ENCODE measurements around the gene LIMS2. TPM values are rescaled to one million over a fixed set of nuclear protein-coding genes. Genes with fewer than 3 reads are reported as not detected.

The LIMS2 gene
- total RNA-seq, 1 donor from 2014 or later = 44.2 TPM

GRCh38 chr2:127622561-127623387, 52.6 kb downstream of the LIMS2 start:
- no peak for TF ChIP-seq POLR2A (IDR thresholded peaks at IDR 0.05)
- TF ChIP-seq, protein P1, sequence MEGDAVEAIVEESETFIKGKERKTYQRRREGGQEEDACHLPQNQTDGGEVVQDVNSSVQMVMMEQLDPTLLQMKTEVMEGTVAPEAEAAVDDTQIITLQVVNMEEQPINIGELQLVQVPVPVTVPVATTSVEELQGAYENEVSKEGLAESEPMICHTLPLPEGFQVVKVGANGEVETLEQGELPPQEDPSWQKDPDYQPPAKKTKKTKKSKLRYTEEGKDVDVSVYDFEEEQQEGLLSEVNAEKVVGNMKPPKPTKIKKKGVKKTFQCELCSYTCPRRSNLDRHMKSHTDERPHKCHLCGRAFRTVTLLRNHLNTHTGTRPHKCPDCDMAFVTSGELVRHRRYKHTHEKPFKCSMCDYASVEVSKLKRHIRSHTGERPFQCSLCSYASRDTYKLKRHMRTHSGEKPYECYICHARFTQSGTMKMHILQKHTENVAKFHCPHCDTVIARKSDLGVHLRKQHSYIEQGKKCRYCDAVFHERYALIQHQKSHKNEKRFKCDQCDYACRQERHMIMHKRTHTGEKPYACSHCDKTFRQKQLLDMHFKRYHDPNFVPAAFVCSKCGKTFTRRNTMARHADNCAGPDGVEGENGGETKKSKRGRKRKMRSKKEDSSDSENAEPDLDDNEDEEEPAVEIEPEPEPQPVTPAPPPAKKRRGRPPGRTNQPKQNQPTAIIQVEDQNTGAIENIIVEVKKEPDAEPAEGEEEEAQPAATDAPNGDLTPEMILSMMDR (IDR thresholded peaks at IDR 0.05) = no peak
- no peak for TF ChIP-seq POLR2AphosphoS5 (IDR thresholded peaks at IDR 0.05; ENCODE audit: insufficient read depth in 1 of 2, low read depth in 1 of 2)
- H3K4me3 ChIP-seq = no peak overlapping the region
- no peaks in the 10 kb centered on the region for H3K36me3 ChIP-seq
- intact Hi-C loops (cut with DNase I) = no loop called here
- no peaks in the 10 kb centered on the region for H3K27me3 ChIP-seq
- DNase-seq (ENCODE audit: extremely low spot score in 2 of 2) = no peak
- no peaks in the 10 kb centered on the region for H3K4me1 ChIP-seq
- no peak overlapping the region for H3K27ac ChIP-seq
- H3K9me3 ChIP-seq = no peaks in the 10 kb centered on the region

DNA sequence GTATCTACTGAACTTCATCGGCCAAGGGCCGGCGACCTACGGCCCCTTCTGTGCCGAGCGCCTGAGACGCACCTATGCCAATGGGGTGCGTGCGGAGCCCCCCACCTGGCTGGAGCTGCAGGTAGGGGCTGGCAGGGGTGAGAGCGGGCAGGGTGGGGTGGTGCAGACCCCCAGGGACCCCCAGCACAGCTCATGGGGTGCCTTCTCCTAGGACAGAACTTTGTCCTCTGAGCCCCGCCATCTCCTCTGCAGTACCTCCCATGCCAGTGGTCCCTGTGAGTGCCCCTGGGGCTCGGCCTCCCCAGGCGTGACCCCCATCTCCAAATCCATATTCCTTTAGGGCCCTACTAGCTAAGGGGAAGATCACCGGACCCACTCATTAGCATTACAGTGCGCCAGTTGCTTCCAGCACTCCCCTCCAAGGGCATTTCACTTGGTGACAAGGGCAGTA, 53.3 kb downstream of the LIMS2 start:
- no peak for DNase-seq (ENCODE audit: extremely low spot score in 2 of 2)
- no peaks in the 10 kb centered on the region for H3K9me3 ChIP-seq
- intact Hi-C loops (cut with DNase I) = no loop called here
- no peaks in the 10 kb centered on the region for H3K36me3 ChIP-seq
- no peaks in the 10 kb centered on the region for H3K27me3 ChIP-seq
- no peak overlapping the region for H3K4me3 ChIP-seq
- H3K27ac ChIP-seq = no peak overlapping the region
- no peak for TF ChIP-seq POLR2AphosphoS5 (IDR thresholded peaks at IDR 0.05; ENCODE audit: insufficient read depth in 1 of 2, low read depth in 1 of 2)
- TF ChIP-seq POLR2A (IDR thresholded peaks at IDR 0.05) = no peak
- TF ChIP-seq, protein P1 (IDR thresholded peaks at IDR 0.05) = no peak
- H3K4me1 ChIP-seq = no peaks in the 10 kb centered on the region

DNA sequence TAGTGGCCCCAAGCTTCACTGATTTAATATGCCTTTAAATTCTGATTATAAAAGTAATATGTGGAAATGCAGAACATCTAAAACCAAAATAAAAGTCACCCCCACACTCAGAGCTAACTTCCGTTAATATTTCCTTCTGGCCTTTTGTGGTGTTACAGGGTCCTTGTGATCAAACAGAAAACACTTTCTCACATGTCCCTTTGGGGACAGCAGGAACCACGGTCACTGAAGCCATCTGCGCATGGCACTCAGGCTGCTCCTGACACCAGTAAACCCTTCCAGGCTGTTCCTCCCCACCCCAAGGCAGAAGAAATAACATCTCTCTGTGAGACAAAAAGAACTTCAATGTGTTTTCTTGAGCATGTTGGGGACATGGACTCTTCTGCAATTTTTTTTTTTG, 54.5 kb downstream of the LIMS2 start:
- Histone ChIP-seq H3K4me1 (no peaks in the 10 kb centered on the region), H3K36me3 (no peaks in the 10 kb centered on the region), H3K4me3 (no peak overlapping the region), H3K27ac (no peak overlapping the region), H3K27me3 (no peaks in the 10 kb centered on the region), H3K9me3 (no peaks in the 10 kb centered on the region)
- no peak for TF ChIP-seq POLR2A (IDR thresholded peaks at IDR 0.05)
- TF ChIP-seq, protein P1 (IDR thresholded peaks at IDR 0.05) = no peak
- TF ChIP-seq POLR2AphosphoS5 (IDR thresholded peaks at IDR 0.05; ENCODE audit: insufficient read depth in 1 of 2, low read depth in 1 of 2) = no peak
- DNase-seq (ENCODE audit: extremely low spot score in 2 of 2) = no peak
- intact Hi-C loops (cut with DNase I) = no loop called here

DNA sequence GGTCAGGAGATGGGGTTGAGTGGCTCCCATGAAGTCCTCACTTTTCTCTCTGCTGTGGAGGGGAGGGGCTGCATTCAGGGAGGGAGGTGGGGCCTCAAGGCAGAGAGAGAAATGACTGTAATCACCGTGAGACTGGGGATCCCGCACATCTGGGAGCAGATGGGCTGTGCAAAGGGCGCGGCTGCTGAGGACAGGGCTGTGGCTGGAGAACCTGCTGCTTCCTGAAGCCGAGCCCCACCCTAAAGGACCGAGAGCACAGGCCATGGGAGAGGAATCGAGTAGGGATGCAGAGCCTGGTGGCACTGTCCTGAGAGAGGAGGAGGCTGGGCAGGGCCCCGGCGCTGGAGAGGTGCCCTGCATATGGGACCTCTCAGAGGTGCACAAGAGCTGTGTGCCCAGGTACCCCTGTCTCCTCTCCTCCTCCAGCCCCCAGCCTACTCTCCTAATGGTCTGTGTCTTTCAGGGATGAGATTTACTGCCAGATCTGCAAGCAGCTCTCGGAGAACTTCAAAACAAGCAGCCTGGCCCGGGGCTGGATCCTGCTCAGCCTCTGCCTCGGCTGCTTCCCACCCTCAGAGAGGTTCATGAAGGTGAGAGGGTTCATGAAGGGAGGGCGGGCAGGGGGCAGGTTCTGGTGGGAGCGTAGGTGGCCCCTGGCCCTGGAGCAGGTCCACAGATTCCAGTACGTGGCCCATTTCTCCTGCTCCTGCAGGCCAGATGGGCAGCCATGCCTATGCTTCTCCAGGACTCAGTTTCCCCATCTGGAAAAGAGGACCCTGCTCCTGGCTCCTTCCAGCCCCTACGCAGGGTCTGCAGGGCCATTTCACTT, 55.2 kb downstream of the LIMS2 start:
- Histone ChIP-seq H3K27ac (no peak overlapping the region), H3K9me3 (no peaks in the 10 kb centered on the region), H3K4me3 (no peak overlapping the region), H3K36me3 (no peaks in the 10 kb centered on the region), H3K27me3 (no peaks in the 10 kb centered on the region), H3K4me1 (no peaks in the 10 kb centered on the region)
- intact Hi-C loops (cut with DNase I) = no loop called here
- TF ChIP-seq POLR2AphosphoS5 (IDR thresholded peaks at IDR 0.05; ENCODE audit: insufficient read depth in 1 of 2, low read depth in 1 of 2) (no peak), POLR2A (IDR thresholded peaks at IDR 0.05) (no peak)
- TF ChIP-seq, protein P1 (IDR thresholded peaks at IDR 0.05) = no peak
- DNase-seq (ENCODE audit: extremely low spot score in 2 of 2) = no peak
